Fibroblast of lung (primary cell): ENCODE data around the gene ZNF664. TPM values are rescaled to one million over a fixed set of nuclear protein-coding genes. Genes with fewer than 3 reads are reported as not detected.
A peak's percentile ranks its signal among the peaks of the same experiment; 100 is the strongest.

ENCODE experiments used
- DNase-seq, 2 donors: peaks; one replicate each; pipeline versions ENCODE4 v3.0.0 to v3.0.0-alpha.2; 2010; ENCODE audit warnings: low read depth in 2 of 2
- H2AFZ ChIP-seq: 2 replicates; pipeline ENCODE4 v1.5.1; 2012; ENCODE audit warnings: low read length, control low read depth, inconsistent platforms
- H3K27ac ChIP-seq: 2 replicates; pipeline ENCODE4 v1.5.1; 2011; ENCODE audit warnings: low read length, control low read depth; ENCODE audit not compliant: insufficient read depth
- H3K27me3 ChIP-seq: 2 replicates; pipeline ENCODE4 v1.5.1; 2011; ENCODE audit warnings: mild to moderate bottlenecking, low read length; ENCODE audit not compliant: control insufficient read depth, insufficient read depth
- H3K36me3 ChIP-seq: 2 replicates; pipeline ENCODE4 v1.5.1; 2011; ENCODE audit warnings: low read length; ENCODE audit not compliant: control insufficient read depth, insufficient read depth
- H3K4me1 ChIP-seq: 2 replicates; pipeline ENCODE4 v1.5.1; 2011; ENCODE audit warnings: low read length; ENCODE audit not compliant: control insufficient read depth, insufficient read depth; ENCODE audit errors: extremely low read depth
- H3K4me2 ChIP-seq: 2 replicates; pipeline ENCODE4 v1.5.1; 2011; ENCODE audit warnings: low read length, control low read depth; ENCODE audit not compliant: insufficient read depth; ENCODE audit errors: extremely low read depth
- H3K4me3 ChIP-seq, 4 experiments: fragments of 200-600 bp in 1 of 4; sonication (generic) in 1 of 4; replicated peaks in 1 of 4; 2 replicates each; pipeline ENCODE4 v1.5.1; 2011 to 2016; ENCODE audit warnings: low read length in 4 of 4, low read depth in 3 of 4, mild to moderate bottlenecking in 3 of 4, control low read depth in 2 of 4, inconsistent platforms in 1 of 4, mixed read lengths in 1 of 4; ENCODE audit not compliant: insufficient read depth in 1 of 4; ENCODE audit errors: control extremely low read depth in 1 of 4
- H3K79me2 ChIP-seq: 2 replicates; pipeline ENCODE4 v1.5.1; 2012; ENCODE audit warnings: mild to moderate bottlenecking, low read length, inconsistent platforms; ENCODE audit not compliant: control insufficient read depth, insufficient read depth
- H3K9ac ChIP-seq: 2 replicates; pipeline ENCODE4 v1.5.1; 2011; ENCODE audit warnings: mild to moderate bottlenecking, low read length, control low read depth; ENCODE audit not compliant: insufficient read depth
- H3K9me3 ChIP-seq: 2 replicates; pipeline ENCODE4 v1.5.1; 2012; ENCODE audit warnings: low read depth, low read length; ENCODE audit not compliant: control insufficient read depth, insufficient read depth
- H4K20me1 ChIP-seq: 2 replicates; pipeline ENCODE4 v1.5.1; 2011; ENCODE audit warnings: low read length; ENCODE audit not compliant: control insufficient read depth, insufficient read depth; ENCODE audit errors: extremely low read depth
- CTCF ChIP-seq, 2 donors: IDR thresholded peaks in 1 of 2; conservative IDR thresholded peaks in 1 of 2; 1 replicate in 1 of 2; 2 replicates in 1 of 2; pipeline ENCODE4 v1.5.1; 2011 to 2012; ENCODE audit warnings: low read length in 2 of 2, control low read depth in 1 of 2, inconsistent platforms in 1 of 2, low read depth in 1 of 2, mild to moderate bottlenecking in 1 of 2
- EZH2 ChIP-seq: IDR thresholded peaks from 2 replicates; pipeline ENCODE4 v1.5.1; 2012; ENCODE audit warnings: low read length, control low read depth, mild to moderate bottlenecking; ENCODE audit errors: missing control alignments
- polyA plus RNA-seq, 2 donors: library from polyadenylated mRNA; depleted of rRNA in 1 of 2; stranded (reverse) in 1 of 2; unstranded in 1 of 2; fragments of >200 nt; gene quantifications; 2 replicates each; pipeline ENCODE4 v1.2.1, GENCODE V29; 2011 to 2012; ENCODE audit warnings: missing spikeins in 1 of 2
- total RNA-seq: library from RNA; depleted of rRNA; stranded (reverse); fragments of >200 nt; gene quantifications from 2 replicates; pipeline ENCODE4 v1.2.1, GENCODE V29; 2014

ZNF664 gene
- total and polyA plus RNA-seq, 2 donors (not counting 1 experiment from before 2014, with no cell fraction given), result 43.9 to 55.1 TPM

- no peaks in the 10 kb centered on the region for H4K20me1 ChIP-seq
- no peak overlapping the region for H2AFZ ChIP-seq
- no peak overlapping the region for H3K9ac ChIP-seq
- H3K9me3 ChIP-seq, result no peaks in the 10 kb centered on the region
- no peak overlapping the region for H3K4me2 ChIP-seq
- H3K4me1 ChIP-seq, result peaks cover 8% of the 10 kb centered on the region
- no peaks in the 10 kb centered on the region for H3K36me3 ChIP-seq
- H3K79me2 ChIP-seq, result no peaks in the 10 kb centered on the region
- H3K27ac ChIP-seq, result no peak overlapping the region
- peak; percentile 53 to 79 for DNase-seq
- no peaks in the 10 kb centered on the region for H3K27me3 ChIP-seq
- H3K4me3 ChIP-seq, result no peak overlapping the region
- peak; percentile 89 to 95 for TF ChIP-seq CTCF (conservative IDR thresholded peaks at IDR 0.05 in 1 of 2, IDR thresholded peaks at IDR 0.05 in 1 of 2; ENCODE audit: low read depth in 1 of 2, low read length in 2 of 2)
- TF ChIP-seq EZH2, result no peak
Measured at GRCh38 chr12:124032265-124032886, 59.4 kb downstream of the ZNF664 start.

- Histone ChIP-seq H3K4me2 (no peak overlapping the region), H3K9ac (no peak overlapping the region), H3K79me2 (no peaks in the 10 kb centered on the region), H3K27me3 (no peaks in the 10 kb centered on the region), H3K4me3 (no peak overlapping the region), H3K4me1 (peaks cover 8% of the 10 kb centered on the region), H4K20me1 (no peaks in the 10 kb centered on the region), H2AFZ (no peak overlapping the region), H3K9me3 (no peaks in the 10 kb centered on the region), H3K27ac (no peak overlapping the region), H3K36me3 (no peaks in the 10 kb centered on the region)
- no peak for DNase-seq
- TF ChIP-seq CTCF (conservative IDR thresholded peaks at IDR 0.05 in 1 of 2, IDR thresholded peaks at IDR 0.05 in 1 of 2; ENCODE audit: low read depth in 1 of 2, low read length in 2 of 2) (no peak), EZH2 (no peak)
Measured at GRCh38 chr12:124033859-124034258, 60.8 kb downstream of the ZNF664 start.

- no peak for DNase-seq
- peaks cover 8% of the 10 kb centered on the region for H3K4me1 ChIP-seq
- H3K27ac ChIP-seq, result no peak overlapping the region
- H2AFZ ChIP-seq, result no peak overlapping the region
- TF ChIP-seq EZH2 (no peak), CTCF (conservative IDR thresholded peaks at IDR 0.05 in 1 of 2, IDR thresholded peaks at IDR 0.05 in 1 of 2; ENCODE audit: low read depth in 1 of 2, low read length in 2 of 2) (no peak)
- no peak overlapping the region for H3K4me3 ChIP-seq
- H4K20me1 ChIP-seq, result no peaks in the 10 kb centered on the region
- H3K4me2 ChIP-seq, result no peak overlapping the region
- no peak overlapping the region for H3K9ac ChIP-seq
- H3K27me3 ChIP-seq, result no peaks in the 10 kb centered on the region
- H3K79me2 ChIP-seq, result no peaks in the 10 kb centered on the region
- no peaks in the 10 kb centered on the region for H3K36me3 ChIP-seq
- no peaks in the 10 kb centered on the region for H3K9me3 ChIP-seq
Measured at GRCh38 chr12:124034297-124034696, 61.3 kb downstream of the ZNF664 start.
